OCI-LY3 (cell line): ENCODE measurements around the gene TREM1.
A peak's percentile ranks its signal among the peaks of the same experiment; 100 is the strongest.

ENCODE experiments used
- EZH2phosphoT487 ChIP-seq: fragments of 200-600 bp; shearing (Covaris generic); IDR thresholded peaks from 2 replicates; pipeline ENCODE4 v1.6.1; 2018; ENCODE audit warnings: antibody characterized with exemption, mixed run types, low read depth
- TF ChIP-seq, protein P1 (sequence below): fragments of 200-600, 300-600 bp; sonication (generic); IDR thresholded peaks from 2 replicates; pipeline ENCODE4 v1.5.1; 2014; ENCODE audit warnings: antibody characterized with exemption, low read length, low read depth

GRCh38 chr6:41278699-41279405 is 7.6 kb downstream of the TREM1 start:
- TF ChIP-seq, protein P1, sequence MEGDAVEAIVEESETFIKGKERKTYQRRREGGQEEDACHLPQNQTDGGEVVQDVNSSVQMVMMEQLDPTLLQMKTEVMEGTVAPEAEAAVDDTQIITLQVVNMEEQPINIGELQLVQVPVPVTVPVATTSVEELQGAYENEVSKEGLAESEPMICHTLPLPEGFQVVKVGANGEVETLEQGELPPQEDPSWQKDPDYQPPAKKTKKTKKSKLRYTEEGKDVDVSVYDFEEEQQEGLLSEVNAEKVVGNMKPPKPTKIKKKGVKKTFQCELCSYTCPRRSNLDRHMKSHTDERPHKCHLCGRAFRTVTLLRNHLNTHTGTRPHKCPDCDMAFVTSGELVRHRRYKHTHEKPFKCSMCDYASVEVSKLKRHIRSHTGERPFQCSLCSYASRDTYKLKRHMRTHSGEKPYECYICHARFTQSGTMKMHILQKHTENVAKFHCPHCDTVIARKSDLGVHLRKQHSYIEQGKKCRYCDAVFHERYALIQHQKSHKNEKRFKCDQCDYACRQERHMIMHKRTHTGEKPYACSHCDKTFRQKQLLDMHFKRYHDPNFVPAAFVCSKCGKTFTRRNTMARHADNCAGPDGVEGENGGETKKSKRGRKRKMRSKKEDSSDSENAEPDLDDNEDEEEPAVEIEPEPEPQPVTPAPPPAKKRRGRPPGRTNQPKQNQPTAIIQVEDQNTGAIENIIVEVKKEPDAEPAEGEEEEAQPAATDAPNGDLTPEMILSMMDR, result peak; percentile 70
- no peak for TF ChIP-seq EZH2phosphoT487
